ENCODE measurements around the gene GPC3.

GRCh38 chrX:133754657-133755056 is 230.7 kb downstream of the GPC3 start:
- no peak for TF ChIP-seq RAD21 (IDR thresholded peaks at IDR 0.05; ENCODE audit: low read depth)
- no peak for TF ChIP-seq POLR2AphosphoS5 (IDR thresholded peaks at IDR 0.05; ENCODE audit: low read depth, low read length)
- TF ChIP-seq SP1 (IDR thresholded peaks at IDR 0.05; ENCODE audit: low read depth) = no peak
- TF ChIP-seq CTCF (IDR thresholded peaks at IDR 0.05 in 2 of 3, conservative IDR thresholded peaks at IDR 0.05 in 1 of 3; ENCODE audit: borderline replicate concordance in 1 of 3, insufficient read depth in 1 of 3, low read depth in 2 of 3, low read length in 2 of 3) = no peak
